Measurements from ENCODE around the gene C1orf198.

C1orf198 gene

GRCh38 chr1:230905733-230906132, 37.4 kb upstream of the C1orf198 start:
- Histone ChIP-seq H3K27me3 (ENCODE audit: control insufficient read depth, insufficient read depth, low read length) (no peaks in the 10 kb centered on the region), H3K27ac (ENCODE audit: low read length) (no peak overlapping the region), H3K4me1 (ENCODE audit: control insufficient read depth, insufficient read depth, low read length) (no peaks in the 10 kb centered on the region), H3K36me3 (ENCODE audit: control insufficient read depth, insufficient read depth, low read length) (no peaks in the 10 kb centered on the region), H3K4me3 (ENCODE audit: low read length) (no peak overlapping the region), H3K9me3 (ENCODE audit: control insufficient read depth, insufficient read depth, low read length) (no peaks in the 10 kb centered on the region)
- no peak for DNase-seq (ENCODE audit: low read depth, low spot score)
- no CpG with 5 or more reads among the region's 5 CpGs for WGBS (ENCODE audit: insufficient coverage, insufficient read length)

GRCh38 chr1:230902349-230902923, 34.1 kb upstream of the C1orf198 start:
- H3K4me3 ChIP-seq (ENCODE audit: low read length), result no peak overlapping the region
- H3K27me3 ChIP-seq (ENCODE audit: control insufficient read depth, insufficient read depth, low read length), result no peaks in the 10 kb centered on the region
- DNase-seq (ENCODE audit: low read depth, low spot score), result no peak
- H3K36me3 ChIP-seq (ENCODE audit: control insufficient read depth, insufficient read depth, low read length), result no peaks in the 10 kb centered on the region
- H3K9me3 ChIP-seq (ENCODE audit: control insufficient read depth, insufficient read depth, low read length), result no peaks in the 10 kb centered on the region
- no CpG with 5 or more reads among the region's 22 CpGs for WGBS (ENCODE audit: insufficient coverage, insufficient read length)
- no peak overlapping the region for H3K27ac ChIP-seq (ENCODE audit: low read length)
- no peaks in the 10 kb centered on the region for H3K4me1 ChIP-seq (ENCODE audit: control insufficient read depth, insufficient read depth, low read length)

GRCh38 chr1:230901671-230902070, 33.4 kb upstream of the C1orf198 start:
- no CpG with 5 or more reads among the region's 6 CpGs for WGBS (ENCODE audit: insufficient coverage, insufficient read length)
- Histone ChIP-seq H3K4me3 (ENCODE audit: low read length) (no peak overlapping the region), H3K36me3 (ENCODE audit: control insufficient read depth, insufficient read depth, low read length) (no peaks in the 10 kb centered on the region), H3K27me3 (ENCODE audit: control insufficient read depth, insufficient read depth, low read length) (no peaks in the 10 kb centered on the region), H3K9me3 (ENCODE audit: control insufficient read depth, insufficient read depth, low read length) (no peaks in the 10 kb centered on the region), H3K4me1 (ENCODE audit: control insufficient read depth, insufficient read depth, low read length) (no peaks in the 10 kb centered on the region), H3K27ac (ENCODE audit: low read length) (no peak overlapping the region)
- no peak for DNase-seq (ENCODE audit: low read depth, low spot score)

GRCh38 chr1:230900984-230901383, 32.7 kb upstream of the C1orf198 start:
- Histone ChIP-seq H3K9me3 (ENCODE audit: control insufficient read depth, insufficient read depth, low read length) (no peaks in the 10 kb centered on the region), H3K4me1 (ENCODE audit: control insufficient read depth, insufficient read depth, low read length) (no peaks in the 10 kb centered on the region), H3K27me3 (ENCODE audit: control insufficient read depth, insufficient read depth, low read length) (no peaks in the 10 kb centered on the region), H3K4me3 (ENCODE audit: low read length) (no peak overlapping the region), H3K27ac (ENCODE audit: low read length) (no peak overlapping the region), H3K36me3 (ENCODE audit: control insufficient read depth, insufficient read depth, low read length) (no peaks in the 10 kb centered on the region)
- no peak for DNase-seq (ENCODE audit: low read depth, low spot score)
- WGBS (ENCODE audit: insufficient coverage, insufficient read length), result no CpG with 5 or more reads among the region's 6 CpGs

- Histone ChIP-seq H3K4me3 (ENCODE audit: low read length) (no peak overlapping the region), H3K27ac (ENCODE audit: low read length) (no peak overlapping the region), H3K9me3 (ENCODE audit: control insufficient read depth, insufficient read depth, low read length) (no peaks in the 10 kb centered on the region), H3K36me3 (ENCODE audit: control insufficient read depth, insufficient read depth, low read length) (no peaks in the 10 kb centered on the region), H3K27me3 (ENCODE audit: control insufficient read depth, insufficient read depth, low read length) (no peaks in the 10 kb centered on the region), H3K4me1 (ENCODE audit: control insufficient read depth, insufficient read depth, low read length) (no peaks in the 10 kb centered on the region)
- no peak for DNase-seq (ENCODE audit: low read depth, low spot score)
- WGBS (ENCODE audit: insufficient coverage, insufficient read length), result no CpG with 5 or more reads among the region's 5 CpGs
These were observed 31.5 kb upstream of the C1orf198 start for GRCh38 chr1:230899841-230900251.

- Histone ChIP-seq H3K36me3 (ENCODE audit: control insufficient read depth, insufficient read depth, low read length) (no peaks in the 10 kb centered on the region), H3K4me3 (ENCODE audit: low read length) (no peak overlapping the region), H3K9me3 (ENCODE audit: control insufficient read depth, insufficient read depth, low read length) (no peaks in the 10 kb centered on the region), H3K27ac (ENCODE audit: low read length) (no peak overlapping the region), H3K4me1 (ENCODE audit: control insufficient read depth, insufficient read depth, low read length) (peaks cover 2% of the 10 kb centered on the region; the same call in 1 of the 2 replicates), H3K27me3 (ENCODE audit: control insufficient read depth, insufficient read depth, low read length) (no peaks in the 10 kb centered on the region)
- no CpG with 5 or more reads among the region's 8 CpGs for WGBS (ENCODE audit: insufficient coverage, insufficient read length)
- DNase-seq (ENCODE audit: low read depth, low spot score), result no peak
These were observed 30.4 kb upstream of the C1orf198 start for GRCh38 chr1:230898748-230899147.

- Histone ChIP-seq H3K4me3 (ENCODE audit: low read length) (no peak overlapping the region), H3K27ac (ENCODE audit: low read length) (no peak overlapping the region), H3K4me1 (ENCODE audit: control insufficient read depth, insufficient read depth, low read length) (peaks cover 2% of the 10 kb centered on the region; the same call in 1 of the 2 replicates), H3K9me3 (ENCODE audit: control insufficient read depth, insufficient read depth, low read length) (no peaks in the 10 kb centered on the region), H3K27me3 (ENCODE audit: control insufficient read depth, insufficient read depth, low read length) (no peaks in the 10 kb centered on the region), H3K36me3 (ENCODE audit: control insufficient read depth, insufficient read depth, low read length) (no peaks in the 10 kb centered on the region)
- DNase-seq (ENCODE audit: low read depth, low spot score), result no peak
- WGBS (ENCODE audit: insufficient coverage, insufficient read length), result no CpG with 5 or more reads among the region's 4 CpGs
These were observed 29.8 kb upstream of the C1orf198 start for GRCh38 chr1:230898144-230898543.

- H3K27ac ChIP-seq (ENCODE audit: low read length), result no peak overlapping the region
- DNase-seq (ENCODE audit: low read depth, low spot score), result no peak
- no peaks in the 10 kb centered on the region for H3K27me3 ChIP-seq (ENCODE audit: control insufficient read depth, insufficient read depth, low read length)
- no peak overlapping the region for H3K4me3 ChIP-seq (ENCODE audit: low read length)
- peaks cover 3% of the 10 kb centered on the region for H3K4me1 ChIP-seq (ENCODE audit: control insufficient read depth, insufficient read depth, low read length)
- no CpG with 5 or more reads among the region's 1 CpG for WGBS (ENCODE audit: insufficient coverage, insufficient read length)
- no peaks in the 10 kb centered on the region for H3K9me3 ChIP-seq (ENCODE audit: control insufficient read depth, insufficient read depth, low read length)
- H3K36me3 ChIP-seq (ENCODE audit: control insufficient read depth, insufficient read depth, low read length), result no peaks in the 10 kb centered on the region
These were observed 28.5 kb upstream of the C1orf198 start for GRCh38 chr1:230896779-230897178.

GRCh38 chr1:230895452-230895851, 27.1 kb upstream of the C1orf198 start:
- Histone ChIP-seq H3K27ac (ENCODE audit: low read length) (no peak overlapping the region), H3K36me3 (ENCODE audit: control insufficient read depth, insufficient read depth, low read length) (no peaks in the 10 kb centered on the region), H3K27me3 (ENCODE audit: control insufficient read depth, insufficient read depth, low read length) (no peaks in the 10 kb centered on the region), H3K4me3 (ENCODE audit: low read length) (no peak overlapping the region), H3K9me3 (ENCODE audit: control insufficient read depth, insufficient read depth, low read length) (no peaks in the 10 kb centered on the region), H3K4me1 (ENCODE audit: control insufficient read depth, insufficient read depth, low read length) (peaks cover 3% of the 10 kb centered on the region)
- no CpG with 5 or more reads among the region's 2 CpGs for WGBS (ENCODE audit: insufficient coverage, insufficient read length)
- no peak for DNase-seq (ENCODE audit: low read depth, low spot score)

- DNase-seq (ENCODE audit: low read depth, low spot score), result no peak
- H3K4me1 ChIP-seq (ENCODE audit: control insufficient read depth, insufficient read depth, low read length), result peaks cover 3% of the 10 kb centered on the region
- no peaks in the 10 kb centered on the region for H3K9me3 ChIP-seq (ENCODE audit: control insufficient read depth, insufficient read depth, low read length)
- no peaks in the 10 kb centered on the region for H3K27me3 ChIP-seq (ENCODE audit: control insufficient read depth, insufficient read depth, low read length)
- no CpG with 5 or more reads among the region's 5 CpGs for WGBS (ENCODE audit: insufficient coverage, insufficient read length)
- H3K36me3 ChIP-seq (ENCODE audit: control insufficient read depth, insufficient read depth, low read length), result no peaks in the 10 kb centered on the region
- H3K27ac ChIP-seq (ENCODE audit: low read length), result no peak overlapping the region
- H3K4me3 ChIP-seq (ENCODE audit: low read length), result no peak overlapping the region
These were observed 26.3 kb upstream of the C1orf198 start for GRCh38 chr1:230894664-230895063.

GRCh38 chr1:230894032-230894431, 25.7 kb upstream of the C1orf198 start:
- Histone ChIP-seq H3K36me3 (ENCODE audit: control insufficient read depth, insufficient read depth, low read length) (no peaks in the 10 kb centered on the region), H3K9me3 (ENCODE audit: control insufficient read depth, insufficient read depth, low read length) (no peaks in the 10 kb centered on the region), H3K4me3 (ENCODE audit: low read length) (no peak overlapping the region), H3K27me3 (ENCODE audit: control insufficient read depth, insufficient read depth, low read length) (no peaks in the 10 kb centered on the region), H3K4me1 (ENCODE audit: control insufficient read depth, insufficient read depth, low read length) (peaks cover 3% of the 10 kb centered on the region), H3K27ac (ENCODE audit: low read length) (no peak overlapping the region)
- DNase-seq (ENCODE audit: low read depth, low spot score), result no peak
- no CpG with 5 or more reads among the region's 6 CpGs for WGBS (ENCODE audit: insufficient coverage, insufficient read length)

All from iPS DF 6.9 (cell line).